ENCODE measurements around the gene COL23A1.

DNA sequence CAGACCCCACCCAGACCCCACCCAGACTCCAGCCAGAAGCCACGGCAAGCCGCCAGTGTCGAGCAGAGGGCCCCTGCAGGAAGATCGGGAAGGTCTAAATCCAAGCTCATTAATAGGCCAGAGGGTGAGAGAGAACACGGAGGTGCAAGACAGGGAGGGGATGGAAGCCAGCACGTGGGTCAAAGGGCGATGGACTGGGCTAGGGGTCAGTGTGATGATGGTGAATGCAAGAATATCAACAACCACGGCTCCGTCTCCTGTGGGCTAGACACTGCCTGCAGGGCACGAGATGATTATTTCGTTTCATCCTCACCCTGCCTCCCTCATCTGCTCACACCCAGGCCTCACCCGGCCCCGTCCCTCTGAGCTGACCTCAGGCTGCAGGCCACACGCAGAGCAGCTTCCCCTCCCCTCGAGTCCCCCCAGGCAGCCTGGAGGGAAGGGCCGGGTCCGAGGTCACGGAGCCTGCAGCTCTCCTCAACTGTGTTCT, 122.0 kb downstream of the COL23A1 start:
- no peak for TF ChIP-seq NFYB (CRISPR knock-in tag; conservative IDR thresholded peaks at IDR 0.05; ENCODE audit: low read depth)
- TF ChIP-seq, protein P1, sequence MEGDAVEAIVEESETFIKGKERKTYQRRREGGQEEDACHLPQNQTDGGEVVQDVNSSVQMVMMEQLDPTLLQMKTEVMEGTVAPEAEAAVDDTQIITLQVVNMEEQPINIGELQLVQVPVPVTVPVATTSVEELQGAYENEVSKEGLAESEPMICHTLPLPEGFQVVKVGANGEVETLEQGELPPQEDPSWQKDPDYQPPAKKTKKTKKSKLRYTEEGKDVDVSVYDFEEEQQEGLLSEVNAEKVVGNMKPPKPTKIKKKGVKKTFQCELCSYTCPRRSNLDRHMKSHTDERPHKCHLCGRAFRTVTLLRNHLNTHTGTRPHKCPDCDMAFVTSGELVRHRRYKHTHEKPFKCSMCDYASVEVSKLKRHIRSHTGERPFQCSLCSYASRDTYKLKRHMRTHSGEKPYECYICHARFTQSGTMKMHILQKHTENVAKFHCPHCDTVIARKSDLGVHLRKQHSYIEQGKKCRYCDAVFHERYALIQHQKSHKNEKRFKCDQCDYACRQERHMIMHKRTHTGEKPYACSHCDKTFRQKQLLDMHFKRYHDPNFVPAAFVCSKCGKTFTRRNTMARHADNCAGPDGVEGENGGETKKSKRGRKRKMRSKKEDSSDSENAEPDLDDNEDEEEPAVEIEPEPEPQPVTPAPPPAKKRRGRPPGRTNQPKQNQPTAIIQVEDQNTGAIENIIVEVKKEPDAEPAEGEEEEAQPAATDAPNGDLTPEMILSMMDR (IDR thresholded peaks at IDR 0.05) = no peak
- no peak for TF ChIP-seq SOX15 (CRISPR knock-in tag; IDR thresholded peaks at IDR 0.05)
